G401.6 (cell line): Measurements from ENCODE around the gene CHD9.
"Not testable (repeated sequence)": the region's sequence is repeated elsewhere in the genome, so short reads cannot be mapped to it uniquely, and the experiment has no call there.

ENCODE experiments used
- FAIRE-seq: peaks from 2 replicates; lab custom pipeline; 2012; peaks lifted over from hg19 to GRCh38; lab: Jason Lieb, UNC

CHD9 gene

GRCh38 chr16:53211253-53211652 is 156.5 kb downstream of the CHD9 start:
- FAIRE-seq = no peak

GRCh38 chr16:53212893-53213223 is 158.1 kb downstream of the CHD9 start:
- no peak for FAIRE-seq

- no peak for FAIRE-seq
These were observed 158.8 kb downstream of the CHD9 start for GRCh38 chr16:53213542-53213941.

GRCh38 chr16:53216798-53217197 is 162.0 kb downstream of the CHD9 start:
- no peak for FAIRE-seq

DNA sequence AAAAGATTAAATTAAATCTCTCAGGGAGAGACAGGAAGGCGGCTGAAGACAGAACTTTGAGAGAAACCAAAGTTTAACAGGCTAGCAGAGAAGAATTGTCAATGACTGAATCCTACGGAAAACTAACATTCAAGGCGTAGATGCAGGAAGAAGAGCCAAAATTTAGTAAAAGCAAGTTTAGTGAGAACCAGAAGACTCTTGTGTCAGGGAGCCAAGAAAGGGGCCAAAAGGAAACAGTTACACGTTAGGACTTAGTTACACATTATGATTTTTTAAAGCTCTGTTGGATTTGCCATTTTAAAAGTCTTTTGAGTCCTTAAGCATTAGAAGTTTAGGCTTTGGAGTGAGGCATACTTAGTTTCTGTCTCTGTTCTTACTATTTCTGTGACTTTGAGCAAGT is 164.6 kb downstream of the CHD9 start:
- FAIRE-seq = no peak

- FAIRE-seq = no peak
These were observed 165.1 kb downstream of the CHD9 start for GRCh38 chr16:53219795-53220454.

GRCh38 chr16:53220585-53220984 is 165.8 kb downstream of the CHD9 start:
- FAIRE-seq = no peak

- FAIRE-seq = no peak
These were observed 170.3 kb downstream of the CHD9 start for GRCh38 chr16:53224951-53225533.

DNA sequence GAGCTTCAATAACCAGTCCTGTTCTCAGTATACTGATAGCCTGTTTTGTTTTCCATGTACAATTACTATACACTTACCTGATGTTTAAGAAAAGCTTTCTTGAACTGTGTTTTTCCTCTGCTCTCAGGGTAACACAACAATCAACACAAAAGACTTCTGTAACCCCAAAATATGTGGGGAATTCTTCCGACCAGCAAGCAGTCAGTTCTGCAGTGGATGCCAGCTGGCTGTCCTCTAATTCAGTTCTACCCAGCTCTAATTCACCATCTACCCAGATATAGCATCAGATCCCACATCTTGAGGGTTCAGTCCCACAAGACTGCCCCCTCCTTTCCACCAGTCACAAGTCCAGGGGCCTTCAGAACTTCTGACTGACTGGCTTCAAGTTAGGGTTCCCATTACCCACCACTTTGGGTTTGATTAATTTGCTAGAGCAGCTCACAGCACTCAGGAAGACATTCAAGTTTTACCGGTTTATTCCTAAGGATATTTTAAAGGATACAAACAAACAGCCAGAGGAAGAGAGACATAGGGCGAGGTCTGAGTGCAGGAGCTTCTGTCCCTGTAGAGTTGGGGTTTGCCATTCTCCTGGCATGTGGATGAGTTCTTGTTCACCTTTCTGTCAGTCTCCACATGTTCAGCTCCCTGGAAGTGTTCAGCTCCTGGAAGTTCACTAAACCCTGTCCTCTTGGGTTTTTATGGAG is 178.2 kb downstream of the CHD9 start:
- no peak for FAIRE-seq

- FAIRE-seq = no peak
These were observed 180.0 kb downstream of the CHD9 start for GRCh38 chr16:53234836-53235235.

GRCh38 chr16:53235851-53236250 is 181.1 kb downstream of the CHD9 start:
- no peak for FAIRE-seq

- FAIRE-seq = no peak
These were observed 194.5 kb downstream of the CHD9 start for GRCh38 chr16:53249331-53249730.

- no peak for FAIRE-seq
These were observed 202.2 kb downstream of the CHD9 start for GRCh38 chr16:53257001-53257400.

DNA sequence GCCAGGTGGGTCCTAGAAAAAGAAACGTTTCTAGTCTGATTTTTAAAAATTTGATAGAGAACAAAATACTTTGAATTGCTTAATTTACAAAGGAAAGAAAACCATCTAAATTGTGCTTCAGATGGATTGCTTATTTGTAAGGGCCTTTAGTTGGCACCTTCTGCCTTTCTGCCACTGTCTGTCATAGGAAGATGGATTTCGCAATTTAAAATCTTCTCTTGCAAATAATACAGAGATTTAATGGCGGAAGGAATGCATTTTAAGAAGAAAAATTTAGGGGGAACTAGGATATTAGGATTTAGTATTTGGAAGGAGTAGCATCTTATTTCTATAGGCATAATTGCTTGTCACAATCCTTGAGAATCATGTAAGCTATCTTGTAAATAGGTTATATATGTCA is 204.0 kb downstream of the CHD9 start:
- no peak for FAIRE-seq

DNA sequence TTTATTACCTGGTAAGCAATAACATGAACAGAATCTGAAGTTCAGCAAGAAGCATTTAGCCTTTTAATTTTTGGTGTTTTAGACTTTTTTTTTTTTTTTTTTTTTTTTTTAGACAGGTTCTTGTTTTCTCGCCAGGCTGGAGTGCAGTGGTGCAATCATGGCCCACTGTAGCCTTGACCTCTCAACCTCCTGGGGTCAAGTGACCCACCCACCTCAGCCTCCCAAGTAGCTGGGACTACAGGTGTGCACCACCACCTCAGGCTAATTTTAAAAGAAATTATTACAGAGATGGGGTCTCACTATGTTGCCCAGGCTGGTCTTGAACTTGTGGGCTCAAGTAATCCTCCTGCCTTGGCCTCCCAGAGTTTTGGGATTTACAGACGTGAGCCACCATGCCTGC is 206.5 kb downstream of the CHD9 start:
- no peak for FAIRE-seq

GRCh38 chr16:53262645-53263044 is 207.9 kb downstream of the CHD9 start:
- no peak for FAIRE-seq

DNA sequence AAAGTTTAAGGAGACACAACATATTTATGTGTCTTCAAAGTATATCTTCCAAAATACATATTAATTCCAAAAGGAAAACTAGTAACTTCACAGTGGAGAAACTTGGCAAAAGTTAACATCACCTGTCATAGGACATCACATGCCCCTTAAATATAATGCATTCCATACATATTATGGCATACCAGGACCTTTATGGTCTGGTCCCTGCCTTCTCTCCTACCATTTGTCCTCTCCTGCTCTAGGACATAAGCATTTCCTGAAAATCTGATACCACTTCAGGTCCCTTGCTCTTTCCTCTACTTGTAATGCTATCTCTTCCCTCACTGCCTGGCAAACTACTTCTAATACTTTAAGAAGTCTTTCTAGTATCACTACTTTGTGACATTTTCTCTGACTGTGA is 211.4 kb downstream of the CHD9 start:
- FAIRE-seq = no peak

DNA sequence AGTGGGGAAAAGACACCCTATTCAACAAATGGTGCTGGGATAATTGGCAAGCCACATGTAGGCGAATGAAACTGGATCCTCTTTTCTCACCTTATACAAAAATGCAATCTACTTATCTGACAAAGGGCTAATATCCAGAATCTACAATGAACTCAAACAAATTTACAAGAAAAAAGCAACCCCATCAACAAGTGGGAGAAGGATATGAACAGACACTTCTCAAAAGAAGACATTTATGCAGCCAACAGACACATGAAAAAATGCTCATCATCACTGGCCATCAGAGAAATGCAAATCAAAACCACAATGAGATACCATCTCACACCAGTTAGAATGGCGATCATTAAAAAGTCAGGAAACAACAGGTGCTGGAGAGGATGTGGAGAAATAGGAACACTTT is 223.7 kb downstream of the CHD9 start:
- not testable (repeated sequence) for FAIRE-seq

- no peak for FAIRE-seq
These were observed 226.5 kb downstream of the CHD9 start for GRCh38 chr16:53281280-53281679.

DNA sequence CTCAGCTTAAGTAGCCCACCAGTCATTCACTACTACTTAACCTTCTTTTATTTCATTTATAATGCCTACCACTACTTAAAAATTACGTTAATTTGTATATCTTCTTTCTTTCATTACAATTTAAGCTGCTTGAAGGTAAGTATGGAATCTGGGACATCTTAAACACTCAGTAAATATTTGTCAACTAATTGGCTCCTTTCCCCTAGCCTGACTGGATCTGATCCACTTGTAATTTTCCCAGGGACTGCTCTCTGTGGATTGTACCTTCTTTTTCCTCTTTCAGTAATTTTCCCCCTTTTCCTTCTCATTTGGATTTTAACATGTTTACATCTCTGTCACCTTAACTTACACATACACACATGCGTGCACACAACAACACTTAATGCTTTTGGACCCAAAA is 227.1 kb downstream of the CHD9 start:
- no peak for FAIRE-seq

DNA sequence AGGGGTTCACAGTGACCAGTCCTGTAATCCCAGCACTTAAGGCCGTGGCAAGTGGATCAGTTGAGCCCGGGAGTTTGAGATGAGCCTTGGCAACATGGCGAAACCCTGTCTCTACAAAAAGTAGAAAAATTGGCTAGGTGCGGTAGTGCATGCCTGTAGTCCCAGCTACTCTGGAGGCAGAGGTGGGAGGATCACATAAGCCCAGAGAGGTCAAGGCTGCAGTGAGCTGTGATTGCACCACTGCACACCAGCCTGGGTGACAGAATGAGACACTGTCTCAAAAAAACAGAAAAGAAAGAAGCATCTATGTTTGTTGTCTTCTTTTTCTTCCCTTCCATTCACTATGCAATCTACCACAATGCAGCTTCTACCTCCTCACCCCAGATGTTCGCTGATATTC is 227.5 kb downstream of the CHD9 start:
- FAIRE-seq = no peak

DNA sequence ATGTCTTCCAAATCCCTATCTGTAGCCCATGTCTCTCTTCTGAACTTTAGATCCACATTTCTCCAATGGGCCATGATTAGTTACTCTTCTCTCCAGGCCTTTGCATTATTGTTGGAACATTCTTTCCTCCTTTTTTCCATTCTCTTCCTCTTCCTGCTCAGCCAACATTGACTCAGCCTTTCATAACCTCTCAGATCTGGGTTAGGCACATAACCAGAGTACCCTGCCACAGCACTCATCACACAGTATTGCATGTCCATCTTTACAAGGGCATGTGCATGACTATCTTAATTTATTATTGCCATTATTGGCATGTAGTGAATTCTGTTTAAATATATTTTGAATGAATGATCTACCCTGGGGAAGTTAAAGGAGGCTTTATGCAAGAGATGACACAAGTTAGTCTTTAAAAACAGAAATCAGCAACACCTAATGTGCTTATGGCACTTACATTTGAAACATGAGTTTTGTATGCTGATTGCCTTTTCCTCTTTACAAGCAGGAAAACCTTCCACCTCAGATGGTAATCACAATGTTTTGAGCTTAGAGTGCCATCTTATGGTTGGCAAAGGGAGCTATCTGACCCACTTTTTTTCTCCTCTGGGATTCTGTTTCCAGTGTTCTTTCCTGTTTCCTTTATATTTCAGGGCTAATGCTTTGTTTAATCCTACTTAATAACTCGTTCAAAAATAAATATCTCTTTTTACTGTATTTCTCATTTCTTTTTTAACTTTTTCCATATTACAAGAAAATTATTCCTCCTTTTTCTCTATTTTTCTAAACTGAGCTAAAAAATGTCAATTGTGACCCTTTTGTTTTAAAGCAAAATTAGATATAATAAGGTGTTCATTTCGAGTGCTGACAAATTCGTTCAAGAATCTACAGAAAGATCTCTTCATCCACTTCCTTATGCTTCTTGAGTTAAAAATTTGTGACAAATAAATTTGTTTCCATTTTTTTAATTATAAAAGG is 228.5 kb downstream of the CHD9 start:
- FAIRE-seq = peak; percentile 95

DNA sequence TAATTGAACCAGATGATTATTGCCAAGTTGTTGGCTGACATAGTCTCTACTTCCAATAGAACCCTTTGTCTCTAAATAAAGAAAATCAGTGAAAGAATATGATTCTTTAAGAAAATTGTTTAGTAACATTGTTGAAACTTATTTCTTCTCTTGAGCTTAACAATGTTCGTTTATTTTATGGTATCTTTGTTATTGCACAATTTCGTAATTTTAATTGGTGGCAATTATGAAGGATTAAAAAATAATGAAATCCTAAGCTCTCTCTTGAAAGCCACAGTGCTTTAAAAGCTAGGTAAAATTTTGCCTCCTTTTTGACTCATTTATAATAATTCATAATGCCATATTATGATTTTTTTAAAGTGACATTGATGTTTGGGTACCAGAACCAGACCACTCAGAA is 230.4 kb downstream of the CHD9 start:
- FAIRE-seq = no peak
